SJSA1 (cell line): ENCODE data around the gene SUN1. TPM values are rescaled to one million over a fixed set of nuclear protein-coding genes. Genes with fewer than 3 reads are reported as not detected.
A peak's percentile ranks its signal among the peaks of the same experiment; 100 is the strongest.

Source experiments
- DNase-seq, 2 experiments: peaks; one replicate each; pipeline ENCODE4 v3.0.0-alpha.2; 2015 to 2020; ENCODE audit warnings: low spot score in 2 of 2, low read depth in 1 of 2
- H3K27ac ChIP-seq: fragments of 250-450 bp; sonication (Bioruptor Pico); 2 replicates; pipeline ENCODE4 v1.5.1; 2020; ENCODE audit warnings: mild to moderate bottlenecking, moderate library complexity
- H3K27me3 ChIP-seq: fragments of 250-450 bp; sonication (Bioruptor Pico); replicated peaks from 2 replicates; pipeline ENCODE4 v1.5.1; 2020; ENCODE audit warnings: mild to moderate bottlenecking, moderate library complexity
- H3K36me3 ChIP-seq: fragments of 250-450 bp; sonication (Bioruptor Pico); 2 replicates; pipeline ENCODE4 v1.5.1; 2020; ENCODE audit warnings: mild to moderate bottlenecking
- H3K4me1 ChIP-seq: fragments of 250-450 bp; sonication (Bioruptor Pico); replicated peaks from 2 replicates; pipeline ENCODE4 v1.6.1; 2021; ENCODE audit warnings: mild to moderate bottlenecking
- H3K4me3 ChIP-seq: fragments of 250-450 bp; sonication (Bioruptor Pico); 2 replicates; pipeline ENCODE4 v1.5.1; 2020; ENCODE audit warnings: mild to moderate bottlenecking
- H3K9me3 ChIP-seq: fragments of 250-450 bp; sonication (Bioruptor Pico); replicated peaks from 2 replicates; pipeline ENCODE4 v1.5.1; 2020; ENCODE audit warnings: mild to moderate bottlenecking
- total RNA-seq: library from RNA; depleted of rRNA; stranded (reverse); fragments of >200 nt; shearing (Covaris generic); gene quantifications from 2 replicates; pipeline ENCODE4 v1.2.3, GENCODE V29; 2014; rRNA removed

The SUN1 gene, protein sequence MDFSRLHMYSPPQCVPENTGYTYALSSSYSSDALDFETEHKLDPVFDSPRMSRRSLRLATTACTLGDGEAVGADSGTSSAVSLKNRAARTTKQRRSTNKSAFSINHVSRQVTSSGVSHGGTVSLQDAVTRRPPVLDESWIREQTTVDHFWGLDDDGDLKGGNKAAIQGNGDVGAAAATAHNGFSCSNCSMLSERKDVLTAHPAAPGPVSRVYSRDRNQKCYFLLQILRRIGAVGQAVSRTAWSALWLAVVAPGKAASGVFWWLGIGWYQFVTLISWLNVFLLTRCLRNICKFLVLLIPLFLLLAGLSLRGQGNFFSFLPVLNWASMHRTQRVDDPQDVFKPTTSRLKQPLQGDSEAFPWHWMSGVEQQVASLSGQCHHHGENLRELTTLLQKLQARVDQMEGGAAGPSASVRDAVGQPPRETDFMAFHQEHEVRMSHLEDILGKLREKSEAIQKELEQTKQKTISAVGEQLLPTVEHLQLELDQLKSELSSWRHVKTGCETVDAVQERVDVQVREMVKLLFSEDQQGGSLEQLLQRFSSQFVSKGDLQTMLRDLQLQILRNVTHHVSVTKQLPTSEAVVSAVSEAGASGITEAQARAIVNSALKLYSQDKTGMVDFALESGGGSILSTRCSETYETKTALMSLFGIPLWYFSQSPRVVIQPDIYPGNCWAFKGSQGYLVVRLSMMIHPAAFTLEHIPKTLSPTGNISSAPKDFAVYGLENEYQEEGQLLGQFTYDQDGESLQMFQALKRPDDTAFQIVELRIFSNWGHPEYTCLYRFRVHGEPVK
- total RNA-seq, result 115 and 122 TPM in 2 replicates

GRCh38 chr7:832167-832967 is at the start of gene SUN1:
Gene SUN1 (plus strand): TSS chr7:832476. CDS start chr7:832525, 49 bp downstream.
- peak; percentile 55 to 71 for DNase-seq

DNA sequence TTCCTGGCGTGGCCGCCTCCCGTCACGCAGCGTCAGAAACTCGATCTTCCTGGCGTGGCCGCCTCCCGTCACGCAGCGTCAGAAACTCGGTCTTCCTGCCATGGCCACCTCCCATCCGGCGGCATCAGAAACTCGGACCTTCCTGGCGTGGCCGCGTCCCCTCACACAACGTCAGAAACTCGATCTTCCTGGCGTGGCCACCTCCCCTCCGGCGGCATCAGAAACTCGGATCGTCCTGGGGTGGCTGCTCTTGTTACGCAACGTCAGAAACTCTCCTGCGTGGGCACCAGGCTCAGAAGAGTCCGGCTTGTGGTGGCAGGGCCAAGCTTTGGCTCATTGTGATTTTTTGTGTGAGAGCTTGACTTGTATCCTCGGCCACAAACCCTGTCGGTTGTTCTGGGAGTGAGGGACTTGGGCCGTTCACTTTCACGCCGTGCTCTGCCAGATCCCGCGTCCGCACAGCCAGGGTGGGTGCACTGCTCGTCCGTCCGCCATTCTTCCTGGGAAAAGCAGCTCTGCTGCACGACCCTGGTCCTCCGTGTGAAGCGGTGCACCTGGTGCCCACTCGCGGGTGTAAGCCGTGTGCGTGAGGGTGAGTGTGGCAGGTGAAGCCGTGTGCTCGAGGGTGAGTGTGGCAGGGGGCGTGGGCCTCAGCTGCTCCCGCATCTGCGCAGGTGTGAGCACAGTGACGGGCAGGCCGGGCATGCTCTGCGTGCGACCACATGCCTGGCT is 49.4 kb upstream of the SUN1 start:
- H3K27me3 ChIP-seq, result no peaks in the 10 kb centered on the region
- H3K27ac ChIP-seq, result no peak overlapping the region
- no peak for DNase-seq
- H3K36me3 ChIP-seq, result peaks cover 17% of the 10 kb centered on the region
- no peaks in the 10 kb centered on the region for H3K4me1 ChIP-seq
- no peak overlapping the region for H3K4me3 ChIP-seq
- H3K9me3 ChIP-seq, result no peaks in the 10 kb centered on the region

More at GRCh38 chr7:832167-832967, at the start of gene SUN1:
- peak within 1 kb of the TSS; percentile 99 for H3K27ac ChIP-seq
- no peaks in the 10 kb centered on the region for H3K27me3 ChIP-seq
- H3K4me1 ChIP-seq, result peaks cover 33% of the 10 kb centered on the region
- H3K36me3 ChIP-seq, result peaks cover 16% of the 10 kb centered on the region
- H3K4me3 ChIP-seq, result peak within 1 kb of the TSS; percentile 22
- no peaks in the 10 kb centered on the region for H3K9me3 ChIP-seq

DNA sequence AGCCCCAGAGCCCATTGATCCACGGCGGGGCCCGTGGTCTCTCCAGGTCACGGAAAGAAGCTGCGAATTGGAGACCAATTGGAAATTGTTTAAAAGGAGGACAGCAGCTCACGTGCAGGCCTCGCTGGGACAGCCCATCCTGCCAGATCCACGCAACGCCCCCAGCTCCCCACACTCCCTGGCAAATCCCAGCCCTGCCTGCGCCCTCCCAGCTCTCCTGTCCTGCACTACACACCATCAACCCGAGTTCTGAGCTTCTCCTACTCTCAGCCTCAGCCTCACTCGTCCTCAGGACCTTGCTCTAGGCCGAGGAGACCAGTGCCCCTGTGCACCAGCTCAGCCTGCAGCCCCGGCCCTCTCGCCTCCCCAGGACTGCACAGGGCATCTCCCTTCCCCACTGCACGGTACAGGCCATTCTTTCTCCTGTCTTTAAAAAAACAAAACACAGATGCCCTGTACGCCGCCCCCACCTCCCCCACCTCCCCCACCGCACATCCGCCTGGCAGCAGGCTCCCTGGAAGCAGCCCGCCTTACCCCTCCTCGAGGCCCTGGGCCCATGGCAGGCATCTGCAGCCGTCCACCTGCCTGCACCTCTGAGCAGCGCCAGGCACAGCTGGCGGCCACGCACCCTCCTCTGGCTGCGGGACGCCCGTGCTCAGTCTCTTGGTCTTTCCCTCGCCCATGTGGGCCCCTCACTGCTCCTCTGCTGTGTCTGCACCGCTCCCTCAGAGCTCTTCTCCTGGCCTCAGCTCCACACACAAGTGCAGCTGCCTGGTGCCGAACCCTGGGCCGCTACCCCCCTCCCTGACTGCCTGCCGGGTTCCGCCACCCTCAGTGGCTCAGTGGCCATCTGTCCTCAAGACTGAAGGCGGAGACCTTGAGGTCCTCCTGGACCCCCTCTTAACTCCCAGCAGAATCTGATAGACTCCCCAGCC is 48.5 kb upstream of the SUN1 start:
- no peak for DNase-seq
- H3K4me1 ChIP-seq, result no peaks in the 10 kb centered on the region
- no peak overlapping the region for H3K27ac ChIP-seq
- peaks cover 17% of the 10 kb centered on the region for H3K36me3 ChIP-seq
- no peaks in the 10 kb centered on the region for H3K27me3 ChIP-seq
- no peak overlapping the region for H3K4me3 ChIP-seq
- no peaks in the 10 kb centered on the region for H3K9me3 ChIP-seq

GRCh38 chr7:784971-785370 is 47.3 kb upstream of the SUN1 start:
- Histone ChIP-seq H3K27ac (no peak overlapping the region), H3K36me3 (peaks cover 10% of the 10 kb centered on the region), H3K4me3 (no peak overlapping the region), H3K27me3 (no peaks in the 10 kb centered on the region), H3K9me3 (no peaks in the 10 kb centered on the region), H3K4me1 (no peaks in the 10 kb centered on the region)
- no peak for DNase-seq

- H3K4me1 ChIP-seq, result no peaks in the 10 kb centered on the region
- no peak for DNase-seq
- no peaks in the 10 kb centered on the region for H3K9me3 ChIP-seq
- H3K4me3 ChIP-seq, result no peak overlapping the region
- no peak overlapping the region for H3K27ac ChIP-seq
- no peaks in the 10 kb centered on the region for H3K27me3 ChIP-seq
- peaks cover 6% of the 10 kb centered on the region; the same call in 1 of the 2 replicates for H3K36me3 ChIP-seq
Measured at GRCh38 chr7:785416-785815, 46.9 kb upstream of the SUN1 start.

DNA sequence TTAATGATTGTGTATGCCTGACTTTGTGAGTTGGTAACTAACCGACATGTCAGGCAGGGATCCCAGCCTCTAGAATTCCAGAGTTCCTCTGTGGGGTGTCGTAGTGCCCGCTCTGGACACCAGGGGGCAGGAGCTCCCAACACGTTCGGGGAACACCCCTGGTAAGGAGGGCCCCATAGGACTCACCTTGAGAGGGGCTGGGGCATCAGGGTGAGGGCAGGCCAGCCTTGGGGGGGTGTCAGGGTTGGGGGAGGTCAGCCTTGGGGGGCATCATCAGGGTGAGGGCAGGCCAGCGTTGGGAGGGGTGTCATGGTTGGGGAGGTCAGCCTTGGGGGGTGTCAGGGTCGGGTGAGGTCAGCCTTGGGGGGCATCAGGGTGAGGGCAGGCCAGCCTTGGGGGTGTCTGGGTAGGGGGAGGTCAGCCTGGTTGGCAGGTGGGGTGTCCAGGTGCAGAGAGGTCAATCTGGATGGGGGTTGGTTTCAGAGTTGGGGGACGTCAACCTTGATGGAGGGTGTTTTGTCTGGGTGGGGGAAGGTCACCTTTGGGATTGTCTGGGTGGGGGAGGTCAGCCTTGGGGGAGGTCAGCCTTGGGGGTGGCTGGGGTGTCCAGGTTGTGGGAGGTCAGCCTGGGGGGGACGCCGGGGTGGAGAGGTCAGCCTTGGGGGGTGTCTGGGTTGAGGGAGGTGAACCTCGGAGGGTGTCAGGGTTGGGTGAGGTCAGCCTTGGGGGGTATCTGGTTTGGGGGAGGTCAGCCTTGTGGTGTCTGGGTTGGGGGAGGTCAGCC is 45.6 kb upstream of the SUN1 start:
- Histone ChIP-seq H3K36me3 (peaks cover 6% of the 10 kb centered on the region; the same call in 1 of the 2 replicates), H3K9me3 (no peaks in the 10 kb centered on the region), H3K4me3 (no peak overlapping the region), H3K27me3 (no peaks in the 10 kb centered on the region), H3K27ac (no peak overlapping the region), H3K4me1 (no peaks in the 10 kb centered on the region)
- DNase-seq, result peak; percentile 34 to 68

DNA sequence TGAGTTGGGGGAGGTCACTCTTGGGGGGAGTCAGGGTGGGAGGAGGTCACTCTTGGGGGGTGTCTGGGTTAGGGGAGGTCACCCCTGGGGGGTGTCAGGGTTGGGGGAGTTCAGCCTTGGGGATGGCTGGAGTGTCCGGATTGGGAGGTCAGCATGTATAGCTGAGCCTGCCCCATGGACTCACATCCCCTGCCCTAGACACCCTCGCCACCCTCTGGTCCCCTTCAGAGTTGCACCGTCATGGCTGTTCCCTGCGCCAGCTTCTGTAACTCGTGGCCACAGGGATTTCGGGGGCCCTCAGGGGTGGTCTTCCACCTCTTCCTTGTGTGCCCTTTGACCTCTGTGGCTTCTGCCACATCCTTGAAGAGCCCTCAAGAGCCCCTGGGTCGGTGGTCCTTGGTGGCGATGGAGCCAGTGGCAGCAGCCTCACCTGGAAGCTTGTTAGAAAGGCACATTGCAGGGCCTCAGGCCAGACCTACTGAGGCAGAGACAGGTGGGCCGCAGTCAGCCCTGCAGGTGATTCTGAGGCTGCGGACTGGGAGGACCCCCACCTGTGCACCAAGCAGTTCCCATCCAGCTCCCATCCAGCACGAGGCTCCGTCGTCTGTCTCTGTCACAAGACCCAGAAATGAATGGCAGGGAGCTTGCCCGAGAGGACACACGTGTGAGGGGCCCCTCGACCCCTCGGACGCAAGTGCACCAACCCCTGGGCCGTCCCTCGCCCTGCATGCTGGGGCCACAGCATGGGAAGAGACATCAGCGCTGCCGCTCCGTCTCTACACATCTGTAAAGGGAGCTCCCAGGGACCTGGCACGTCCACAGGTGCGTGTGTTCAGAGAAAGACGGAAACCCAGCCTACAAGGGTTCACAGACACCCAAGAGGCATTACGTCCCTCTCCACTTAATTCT is 44.7 kb upstream of the SUN1 start:
- Histone ChIP-seq H3K27ac (no peak overlapping the region), H3K27me3 (no peaks in the 10 kb centered on the region), H3K4me3 (no peak overlapping the region), H3K4me1 (no peaks in the 10 kb centered on the region), H3K36me3 (peaks cover 6% of the 10 kb centered on the region; the same call in 1 of the 2 replicates), H3K9me3 (no peaks in the 10 kb centered on the region)
- no peak for DNase-seq

GRCh38 chr7:791519-791918 is 40.8 kb upstream of the SUN1 start:
- H3K9me3 ChIP-seq, result no peaks in the 10 kb centered on the region
- H3K27ac ChIP-seq, result no peak overlapping the region
- H3K27me3 ChIP-seq, result no peaks in the 10 kb centered on the region
- no peaks in the 10 kb centered on the region for H3K36me3 ChIP-seq
- DNase-seq, result no peak
- no peaks in the 10 kb centered on the region; the same call in 1 of the 2 replicates for H3K4me1 ChIP-seq
- no peak overlapping the region for H3K4me3 ChIP-seq

DNA sequence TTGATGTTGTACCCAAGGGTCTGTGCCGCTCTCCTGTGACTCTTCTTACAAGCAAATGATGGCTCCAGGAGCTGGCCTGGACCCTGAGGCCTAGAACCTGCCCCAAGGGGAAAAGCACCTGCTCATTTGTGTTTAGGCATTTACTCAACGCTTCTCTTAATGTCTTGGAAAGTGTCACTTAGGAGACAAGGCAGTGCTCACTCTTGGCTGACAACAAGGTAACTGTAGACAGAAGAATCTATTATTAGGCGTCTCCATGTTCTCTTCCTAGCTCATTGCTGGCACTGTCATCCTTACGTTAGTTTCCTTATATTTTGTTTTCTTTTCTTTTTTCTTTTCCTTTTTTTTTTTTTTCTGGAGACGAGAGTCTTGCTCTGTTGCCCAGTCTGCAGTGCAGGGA is 38.1 kb upstream of the SUN1 start:
- Histone ChIP-seq H3K4me3 (no peak overlapping the region), H3K36me3 (no peaks in the 10 kb centered on the region), H3K27me3 (no peaks in the 10 kb centered on the region)

DNA sequence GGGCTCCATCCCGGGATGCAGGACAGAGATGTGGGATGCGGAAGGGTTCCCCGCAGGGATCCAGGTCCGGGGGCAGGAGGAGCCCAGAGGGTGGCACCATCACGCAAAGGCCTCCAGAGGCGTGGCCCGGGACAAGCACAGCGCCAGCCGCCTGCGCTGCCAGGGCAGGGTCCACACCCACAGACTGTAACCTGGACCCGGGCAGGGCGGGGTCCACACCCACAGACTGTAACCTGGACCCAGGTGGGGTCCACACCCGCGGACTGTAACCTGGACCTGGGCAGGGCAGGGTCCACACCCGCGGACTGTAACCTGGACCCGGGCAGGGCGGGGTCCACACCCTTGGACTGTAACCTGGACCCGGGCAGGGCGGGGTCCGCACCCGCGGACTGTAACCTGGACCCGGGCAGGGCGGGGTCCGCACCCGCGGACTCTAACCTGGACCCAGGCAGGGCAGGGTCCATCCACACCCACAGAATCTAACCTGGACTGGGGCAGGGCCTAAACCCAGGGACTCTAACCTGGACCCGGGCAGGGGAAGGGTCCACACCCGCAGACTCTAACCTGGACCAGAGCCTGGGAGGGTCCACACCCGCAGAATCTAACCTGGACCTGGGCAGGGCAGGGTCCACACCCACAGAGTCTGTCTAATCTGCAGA is 37.5 kb upstream of the SUN1 start:
- no peak for DNase-seq
- Histone ChIP-seq H3K9me3 (no peaks in the 10 kb centered on the region), H3K36me3 (no peaks in the 10 kb centered on the region), H3K4me1 (no peaks in the 10 kb centered on the region; the same call in 1 of the 2 replicates), H3K27me3 (no peaks in the 10 kb centered on the region), H3K27ac (no peak overlapping the region), H3K4me3 (no peak overlapping the region)

More for the DNA sequence above, 38.1 kb upstream of the SUN1 start:
- Histone ChIP-seq H3K9me3 (no peaks in the 10 kb centered on the region), H3K4me1 (no peaks in the 10 kb centered on the region; the same call in 1 of the 2 replicates), H3K27ac (no peak overlapping the region)
- DNase-seq, result no peak
